SU-DHL-6 (cell line): ENCODE results near the gene HOPX.
A peak's percentile ranks its signal among the peaks of the same experiment; 100 is the strongest.

Source experiments
- H2AFZ ChIP-seq: fragments of 200-600 bp; sonication (generic); 2 replicates; pipeline ENCODE4 v1.6.1; 2014; ENCODE audit warnings: low read depth, mild to moderate bottlenecking, moderate library complexity, mixed read lengths, antibody characterized with exemption, low read length; ENCODE audit not compliant: severe bottlenecking
- H3F3A ChIP-seq: fragments of 200-600 bp; shearing (Covaris generic); 2 replicates; pipeline ENCODE4 v1.6.0; 2016; ENCODE audit warnings: antibody characterized with exemption, mild to moderate bottlenecking; ENCODE audit not compliant: insufficient read depth
- H3K27ac ChIP-seq: fragments of 200-600 bp; sonication (generic); 2 replicates; pipeline ENCODE4 v1.5.1; 2016; ENCODE audit warnings: low read depth, mild to moderate bottlenecking, low read length, moderate library complexity, mixed read lengths
- H3K27me3 ChIP-seq: fragments of 200-600 bp; sonication (generic), shearing (Covaris generic); 2 replicates; pipeline ENCODE4 v1.6.0; 2014; ENCODE audit warnings: mild to moderate bottlenecking, low read length
- H3K36me3 ChIP-seq: fragments of 200-600 bp; sonication (generic); 2 replicates; pipeline ENCODE4 v1.6.1; 2014; ENCODE audit warnings: mild to moderate bottlenecking, low read length, mixed read lengths
- H3K4me2 ChIP-seq: fragments of 300-600, 200-600 bp; shearing (Covaris generic), sonication (generic); 2 replicates; pipeline ENCODE4 v1.6.0; 2014; ENCODE audit warnings: low read length, low read depth, mild to moderate bottlenecking; ENCODE audit not compliant: poor library complexity, severe bottlenecking
- H3K4me3 ChIP-seq: fragments of 200-600 bp; sonication (generic); 2 replicates; pipeline ENCODE4 v1.5.1; 2014; ENCODE audit warnings: antibody characterized with exemption, low read length, mild to moderate bottlenecking, mixed read lengths; ENCODE audit not compliant: insufficient read depth, poor library complexity, severe bottlenecking
- H3K79me2 ChIP-seq: fragments of 200-600 bp; sonication (generic); 2 replicates; pipeline ENCODE4 v1.6.1; 2014; ENCODE audit warnings: mild to moderate bottlenecking, low read length, moderate library complexity; ENCODE audit not compliant: insufficient read depth
- H3K9ac ChIP-seq: fragments of 200-600 bp; sonication (generic); 2 replicates; pipeline ENCODE4 v1.7.0; 2014; ENCODE audit warnings: mild to moderate bottlenecking, low read length
- H3K9me2 ChIP-seq: fragments of 200-600 bp; sonication (generic); replicated peaks from 2 replicates; pipeline ENCODE4 v1.6.1; 2014; ENCODE audit warnings: low read length; ENCODE audit not compliant: insufficient read depth
- H3K9me3 ChIP-seq: fragments of 200-600 bp; sonication (generic); 2 replicates; pipeline ENCODE4 v1.6.1; 2014; ENCODE audit warnings: low read length, mixed read lengths; ENCODE audit not compliant: insufficient read depth
- H4K20me1 ChIP-seq: fragments of 200-600 bp; sonication (generic); 2 replicates; pipeline ENCODE4 v1.6.1; 2014; ENCODE audit warnings: low read depth, mild to moderate bottlenecking, antibody characterized with exemption, low read length, moderate library complexity, mixed read lengths
- EZH2phosphoT487 ChIP-seq: fragments of 200-600 bp; sonication (generic), shearing (Covaris generic); conservative IDR thresholded peaks from 2 replicates; pipeline ENCODE4 v1.6.1; 2018; ENCODE audit warnings: mild to moderate bottlenecking, antibody characterized with exemption, low read length, moderate library complexity, mixed read lengths
- TF ChIP-seq, protein P1 (sequence below): fragments of 200-600 bp; sonication (generic); IDR thresholded peaks from one replicate; pipeline ENCODE4 v1.5.1; 2017; ENCODE audit warnings: antibody characterized with exemption, mild to moderate bottlenecking, low read length, moderate library complexity; ENCODE audit not compliant: insufficient read depth, poor library complexity, severe bottlenecking

HOPX gene

DNA sequence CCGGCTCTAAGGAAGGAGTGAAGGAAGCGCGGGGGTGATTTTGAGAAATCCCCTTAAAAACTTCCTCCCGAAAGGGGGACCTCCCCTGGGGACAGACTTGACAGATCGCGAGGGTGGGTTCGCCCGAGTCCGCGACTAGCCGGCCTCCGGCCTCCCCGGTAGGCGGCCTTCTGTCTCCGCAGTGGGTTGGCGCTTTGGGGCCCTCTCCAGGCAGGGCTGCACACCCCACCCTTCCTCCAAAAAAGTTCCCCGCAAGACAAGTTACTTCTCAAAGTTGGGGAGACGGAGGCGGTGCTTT lies 24.8 kb downstream of the HOPX start:
- H3K9me2 ChIP-seq, result no peaks in the 10 kb centered on the region
- no peaks in the 10 kb centered on the region for H4K20me1 ChIP-seq
- H3K27ac ChIP-seq, result no peak overlapping the region
- no peaks in the 10 kb centered on the region for H3K36me3 ChIP-seq
- H3K9ac ChIP-seq, result peak overlapping the region; percentile 41
- TF ChIP-seq, protein P1, sequence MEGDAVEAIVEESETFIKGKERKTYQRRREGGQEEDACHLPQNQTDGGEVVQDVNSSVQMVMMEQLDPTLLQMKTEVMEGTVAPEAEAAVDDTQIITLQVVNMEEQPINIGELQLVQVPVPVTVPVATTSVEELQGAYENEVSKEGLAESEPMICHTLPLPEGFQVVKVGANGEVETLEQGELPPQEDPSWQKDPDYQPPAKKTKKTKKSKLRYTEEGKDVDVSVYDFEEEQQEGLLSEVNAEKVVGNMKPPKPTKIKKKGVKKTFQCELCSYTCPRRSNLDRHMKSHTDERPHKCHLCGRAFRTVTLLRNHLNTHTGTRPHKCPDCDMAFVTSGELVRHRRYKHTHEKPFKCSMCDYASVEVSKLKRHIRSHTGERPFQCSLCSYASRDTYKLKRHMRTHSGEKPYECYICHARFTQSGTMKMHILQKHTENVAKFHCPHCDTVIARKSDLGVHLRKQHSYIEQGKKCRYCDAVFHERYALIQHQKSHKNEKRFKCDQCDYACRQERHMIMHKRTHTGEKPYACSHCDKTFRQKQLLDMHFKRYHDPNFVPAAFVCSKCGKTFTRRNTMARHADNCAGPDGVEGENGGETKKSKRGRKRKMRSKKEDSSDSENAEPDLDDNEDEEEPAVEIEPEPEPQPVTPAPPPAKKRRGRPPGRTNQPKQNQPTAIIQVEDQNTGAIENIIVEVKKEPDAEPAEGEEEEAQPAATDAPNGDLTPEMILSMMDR, result no peak
- TF ChIP-seq EZH2phosphoT487, result no peak
- no peaks in the 10 kb centered on the region for H3K79me2 ChIP-seq
- H3K4me2 ChIP-seq, result peak overlapping the region; percentile 53
- H3K27me3 ChIP-seq, result no peaks in the 10 kb centered on the region
- H2AFZ ChIP-seq, result peak overlapping the region; percentile 74
- no peaks in the 10 kb centered on the region for H3K9me3 ChIP-seq
- peak overlapping the region; percentile 45 for H3K4me3 ChIP-seq
- H3F3A ChIP-seq, result no peaks in the 10 kb centered on the region

DNA sequence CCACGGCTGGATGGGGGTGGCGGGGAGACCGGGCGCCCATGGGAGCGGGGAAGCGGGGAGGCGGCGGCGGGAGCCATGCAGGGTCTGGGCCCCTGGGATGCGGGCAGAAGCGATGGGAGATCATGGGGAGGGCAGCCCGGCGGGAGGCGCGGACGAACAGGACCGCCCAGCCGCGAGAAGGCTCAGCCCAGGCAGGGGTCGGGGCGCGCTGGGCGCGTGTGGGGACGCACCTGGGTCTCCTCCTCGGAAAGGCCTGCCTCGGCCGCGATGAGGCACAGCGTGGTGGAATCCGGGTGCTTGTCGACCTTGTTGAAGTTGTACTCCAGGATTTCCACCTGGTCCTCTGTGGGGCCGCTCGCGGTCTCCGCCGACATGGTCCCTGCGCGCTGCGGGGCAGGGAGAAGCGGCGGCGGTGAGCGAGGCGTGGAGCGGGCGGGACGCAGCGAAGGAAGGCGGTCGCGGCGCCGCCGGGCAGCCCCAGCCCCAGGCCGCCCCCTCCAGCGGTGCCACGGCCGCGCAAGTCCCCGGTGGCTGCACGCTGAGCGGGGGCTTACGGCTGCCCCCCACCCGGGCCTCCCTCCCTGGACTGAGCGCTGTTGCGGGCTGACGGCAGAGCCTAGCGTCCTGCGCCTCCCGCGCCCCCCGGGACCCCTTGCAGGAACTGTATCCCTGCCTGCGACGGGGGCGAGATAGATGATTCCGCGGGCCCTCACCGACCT lies 25.3 kb downstream of the HOPX start:
- Histone ChIP-seq H3K9me2 (no peaks in the 10 kb centered on the region), H3K9ac (peak overlapping the region; percentile 41), H3F3A (no peaks in the 10 kb centered on the region), H3K27ac (no peak overlapping the region), H3K36me3 (no peaks in the 10 kb centered on the region), H3K4me3 (peak overlapping the region; percentile 45), H3K9me3 (no peaks in the 10 kb centered on the region), H3K27me3 (no peaks in the 10 kb centered on the region), H4K20me1 (no peaks in the 10 kb centered on the region), H3K4me2 (peak overlapping the region; percentile 53), H3K79me2 (no peaks in the 10 kb centered on the region), H2AFZ (peak overlapping the region; percentile 74)
- no peak for TF ChIP-seq EZH2phosphoT487

DNA sequence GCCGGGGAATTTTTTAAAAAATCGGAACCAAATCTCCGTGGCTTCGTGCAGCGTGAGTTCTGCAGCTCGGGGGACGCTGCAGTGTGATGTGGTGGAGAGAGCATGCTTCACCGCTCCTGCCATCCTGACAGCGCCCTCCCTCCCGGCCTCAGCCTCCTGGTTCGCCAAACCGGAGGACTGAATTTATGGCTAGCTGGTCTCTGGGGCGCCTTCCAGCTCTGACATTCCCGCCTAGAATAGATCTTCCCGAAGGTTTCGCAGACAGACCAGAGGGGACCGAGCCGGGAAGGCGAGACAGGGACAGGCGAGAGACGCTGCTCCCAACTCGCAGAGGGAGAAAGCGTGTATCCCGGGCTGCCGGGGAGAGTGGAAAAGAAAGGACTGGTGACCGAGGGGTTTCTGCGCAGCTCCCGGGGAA lies 25.9 kb downstream of the HOPX start:
- Histone ChIP-seq H3K27me3 (no peaks in the 10 kb centered on the region), H4K20me1 (no peaks in the 10 kb centered on the region), H3K9me3 (no peaks in the 10 kb centered on the region), H3K27ac (no peak overlapping the region), H3F3A (no peaks in the 10 kb centered on the region), H3K9me2 (no peaks in the 10 kb centered on the region), H3K36me3 (no peaks in the 10 kb centered on the region), H3K4me3 (no peak overlapping the region), H3K4me2 (peak overlapping the region; percentile 53), H3K9ac (no peak overlapping the region), H3K79me2 (no peaks in the 10 kb centered on the region), H2AFZ (no peak overlapping the region)
- TF ChIP-seq, protein P1, result no peak
- no peak for TF ChIP-seq EZH2phosphoT487

DNA sequence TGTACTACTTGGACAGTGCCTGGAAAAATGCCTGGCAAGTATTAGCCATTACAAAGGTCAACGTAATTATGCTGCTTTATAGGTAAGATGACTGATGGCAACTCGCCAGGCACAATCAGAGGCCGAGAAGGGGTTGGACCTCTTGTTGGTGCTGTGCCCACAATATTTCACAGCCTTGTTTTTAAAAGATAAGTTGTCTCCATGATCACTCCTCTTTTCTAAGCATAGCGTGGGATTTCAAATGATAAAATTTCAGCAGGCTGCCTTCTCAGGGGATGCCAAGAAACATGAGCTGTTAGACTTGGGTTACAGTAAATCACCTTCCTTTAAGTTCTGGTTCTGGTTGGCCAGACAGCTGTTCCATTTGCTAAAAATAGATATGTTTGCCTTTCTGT lies 26.9 kb downstream of the HOPX start:
- Histone ChIP-seq H2AFZ (no peak overlapping the region), H3K36me3 (no peaks in the 10 kb centered on the region), H3K27me3 (no peaks in the 10 kb centered on the region)

More for the DNA sequence above, 26.9 kb downstream of the HOPX start:
- Histone ChIP-seq H3K9me3 (no peaks in the 10 kb centered on the region), H3K79me2 (no peaks in the 10 kb centered on the region), H3K9me2 (no peaks in the 10 kb centered on the region), H3K27ac (no peak overlapping the region), H3K4me3 (no peak overlapping the region), H3K4me2 (no peak overlapping the region), H3F3A (no peaks in the 10 kb centered on the region), H4K20me1 (no peaks in the 10 kb centered on the region), H3K9ac (no peak overlapping the region)
- TF ChIP-seq EZH2phosphoT487, result no peak
- TF ChIP-seq, protein P1, result no peak
